OCI-LY3 (cell line): ENCODE measurements around the gene GALNT14.

ENCODE experiments used
- CTCF ChIP-seq: fragments of 200-600, 300-600 bp; sonication (generic); IDR thresholded peaks from 2 replicates; pipeline ENCODE4 v1.5.1; 2014; ENCODE audit warnings: antibody characterized with exemption, low read length, low read depth
- EZH2phosphoT487 ChIP-seq: fragments of 200-600 bp; shearing (Covaris generic); IDR thresholded peaks from 2 replicates; pipeline ENCODE4 v1.6.1; 2018; ENCODE audit warnings: antibody characterized with exemption, mixed run types, low read depth

- TF ChIP-seq EZH2phosphoT487 (no peak), CTCF (no peak)
Measured at GRCh38 chr2:30927465-30928075, 210.7 kb downstream of the GALNT14 start.
